ENCODE measurements around the gene GALK1.
"Not testable (repeated sequence)": the region's sequence is repeated elsewhere in the genome, so short reads cannot be mapped to it uniquely, and the experiment has no call there.

The GALK1 gene

GRCh38 chr17:75764711-75765421 lies at the start of gene GALK1:
TSS of gene GALK1 (minus strand) at chr17:75765192. CDS start at chr17:75765136, 56 bp downstream.
- peak; percentile 76 for DNase-seq

GRCh38 chr17:75814021-75814395 lies 49.0 kb upstream of the GALK1 start:
- no peak for DNase-seq

- no peak for DNase-seq
Measured at GRCh38 chr17:75813081-75814020, 48.4 kb upstream of the GALK1 start.

- no peak for DNase-seq
Measured at GRCh38 chr17:75812096-75813013, 47.4 kb upstream of the GALK1 start.

- no peak for DNase-seq
Measured at GRCh38 chr17:75811174-75811573, 46.2 kb upstream of the GALK1 start.

- not testable (repeated sequence) for DNase-seq
Measured at GRCh38 chr17:75810756-75811155, 45.8 kb upstream of the GALK1 start.

GRCh38 chr17:75810216-75810615 lies 45.2 kb upstream of the GALK1 start:
- no peak for DNase-seq

GRCh38 chr17:75809631-75810111 lies 44.7 kb upstream of the GALK1 start:
- no peak for DNase-seq

- DNase-seq, result no peak
Measured at GRCh38 chr17:75808905-75809621, 44.1 kb upstream of the GALK1 start.

GRCh38 chr17:75808549-75808904 lies 43.5 kb upstream of the GALK1 start:
- no peak for DNase-seq

- DNase-seq, result no peak
Measured at GRCh38 chr17:75807861-75808260, 42.9 kb upstream of the GALK1 start.

GRCh38 chr17:75806822-75807500 lies 42.0 kb upstream of the GALK1 start:
- DNase-seq, result no peak

GRCh38 chr17:75803883-75804282 lies 38.9 kb upstream of the GALK1 start:
- DNase-seq, result no peak

GRCh38 chr17:75799402-75799801 lies 34.4 kb upstream of the GALK1 start:
- DNase-seq, result no peak

- no peak for DNase-seq
Measured at GRCh38 chr17:75795820-75796607, 31.0 kb upstream of the GALK1 start.

- DNase-seq, result no peak
Measured at GRCh38 chr17:75793460-75793859, 28.5 kb upstream of the GALK1 start.

GRCh38 chr17:75791254-75791653 lies 26.3 kb upstream of the GALK1 start:
- no peak for DNase-seq

- peak; percentile 90 for DNase-seq
Measured at GRCh38 chr17:75785016-75785890, 20.3 kb upstream of the GALK1 start.

GRCh38 chr17:75784473-75785015 lies 19.6 kb upstream of the GALK1 start, which contains the start of gene UNK:
TSS of gene UNK (plus strand) at chr17:75784806. CDS start at chr17:75784881, 75 bp downstream.
- DNase-seq, result peak; percentile 95
